Endothelial cell of umbilical vein (primary cell): Measurements from ENCODE around the gene ADH5. TPM values are rescaled to one million over a fixed set of nuclear protein-coding genes. Genes with fewer than 3 reads are reported as not detected.

ENCODE experiments used
- BruUV-seq: library from RNA; stranded (reverse); fragments of 400-500 nt; replicated peaks from 2 replicates; lab custom pipeline; 2021; lab: Mats Ljungman, UMichigan
- CTCF ChIA-PET: fragments of 300-600, 350-600 bp; sonication (Branson Sonifier 250); formaldehyde crosslinking; loops from one replicate; lab custom pipeline; 2021; ENCODE audit warnings: antibody characterized with exemption, inconsistent platforms; lab: Charles Lee
- POLR2A ChIA-PET: fragments of 300-600, 350-600 bp; sonication (Branson Sonifier 250); formaldehyde crosslinking; loops from one replicate; lab custom pipeline; 2021; ENCODE audit warnings: antibody characterized with exemption, inconsistent platforms; lab: Charles Lee
- DNase-seq: peaks from one replicate; pipeline ENCODE4 v3.0.0-alpha.2; 2011; ENCODE audit warnings: low read depth, low spot score
- FAIRE-seq: peaks from 2 replicates; lab custom pipeline; 2011; peaks lifted over from hg19 to GRCh38; lab: Jason Lieb, UNC
- H2AFZ ChIP-seq: 2 replicates; pipeline ENCODE4 v1.6.0; 2012; ENCODE audit warnings: low read depth, low read length, control low read depth, inconsistent platforms
- H3K27ac ChIP-seq: 2 replicates; pipeline ENCODE4 v1.5.1; 2011; ENCODE audit warnings: low read depth, mild to moderate bottlenecking, control low read depth, low read length, moderate library complexity; ENCODE audit not compliant: insufficient read depth
- H3K27me3 ChIP-seq, 2 experiments: 2 replicates each; pipeline versions ENCODE4 v1.6.0 to v1.6.1; 2011; ENCODE audit warnings: low read length in 2 of 2, mixed read lengths in 1 of 2; ENCODE audit not compliant: control insufficient read depth in 2 of 2, insufficient read depth in 2 of 2
- H3K36me3 ChIP-seq, 2 experiments: 2 replicates in 1 of 2; 3 replicates in 1 of 2; pipeline ENCODE4 v1.5.1; 2011; ENCODE audit warnings: low read length in 2 of 2, mild to moderate bottlenecking in 1 of 2, moderate library complexity in 1 of 2; ENCODE audit not compliant: control insufficient read depth in 2 of 2, insufficient read depth in 2 of 2; ENCODE audit errors: extremely low read depth in 1 of 2
- H3K4me1 ChIP-seq: 3 replicates; pipeline ENCODE4 v1.5.1; 2011; ENCODE audit warnings: mild to moderate bottlenecking, low read length; ENCODE audit not compliant: control insufficient read depth, insufficient read depth; ENCODE audit errors: extremely low read depth
- H3K4me2 ChIP-seq: 2 replicates; pipeline ENCODE4 v1.6.1; 2011; ENCODE audit warnings: low read length, control low read depth, mixed read lengths; ENCODE audit not compliant: insufficient read depth
- H3K4me3 ChIP-seq, 3 experiments: fragments of 200-600 bp in 1 of 3; sonication (generic), shearing (Covaris generic) in 1 of 3; replicated peaks in 1 of 3; 2 replicates each; pipeline ENCODE4 v1.5.1; 2011 to 2016; ENCODE audit warnings: control low read depth in 3 of 3, low read length in 3 of 3, mild to moderate bottlenecking in 2 of 3, inconsistent platforms in 1 of 3, low read depth in 1 of 3, moderate library complexity in 1 of 3; ENCODE audit not compliant: insufficient read depth in 1 of 3
- H3K79me2 ChIP-seq: 2 replicates; pipeline ENCODE4 v1.6.0; 2012; ENCODE audit warnings: low read length, inconsistent platforms; ENCODE audit not compliant: control insufficient read depth, insufficient read depth
- H3K9ac ChIP-seq: replicated peaks from 2 replicates; pipeline ENCODE3; 2011; ENCODE audit warnings: low read length, control low read depth; ENCODE audit not compliant: insufficient read depth; ENCODE audit errors: extremely low read depth
- H3K9me1 ChIP-seq: replicated peaks from 3 replicates; pipeline ENCODE4 v1.6.0; 2011; ENCODE audit warnings: mild to moderate bottlenecking, low read length; ENCODE audit not compliant: control insufficient read depth, insufficient read depth; ENCODE audit errors: extremely low read depth
- H3K9me3 ChIP-seq: replicated peaks from 2 replicates; pipeline ENCODE4 v1.5.1; 2012; ENCODE audit warnings: low read length, inconsistent platforms; ENCODE audit not compliant: control insufficient read depth, insufficient read depth
- H4K20me1 ChIP-seq: replicated peaks from 2 replicates; pipeline ENCODE3; 2011; ENCODE audit warnings: mild to moderate bottlenecking, low read length; ENCODE audit not compliant: control insufficient read depth, insufficient read depth; ENCODE audit errors: extremely low read depth
- CTCF ChIP-seq, 2 donors: IDR thresholded peaks; 1 replicate in 1 of 2; 2 replicates in 1 of 2; pipeline ENCODE4 v1.5.1; 2011; ENCODE audit warnings: low read length in 2 of 2, mild to moderate bottlenecking in 2 of 2, moderate library complexity in 2 of 2, control low read depth in 1 of 2, inconsistent platforms in 1 of 2, low read depth in 1 of 2; ENCODE audit not compliant: insufficient read depth in 1 of 2; ENCODE audit errors: extremely low read depth in 1 of 2
- EZH2 ChIP-seq: IDR thresholded peaks from 2 replicates; pipeline ENCODE4 v1.6.1; 2012; ENCODE audit warnings: borderline replicate concordance, low read depth, mild to moderate bottlenecking, moderate library complexity, low read length, inconsistent platforms; ENCODE audit not compliant: severe bottlenecking
- FOS ChIP-seq: IDR thresholded peaks from 2 replicates; pipeline ENCODE4 v1.6.1; 2011; ENCODE audit warnings: mild to moderate bottlenecking, low read length, moderate library complexity, borderline replicate concordance; ENCODE audit not compliant: insufficient read depth
- GATA2 ChIP-seq: IDR thresholded peaks from 2 replicates; pipeline ENCODE4 v1.7.0; 2011; ENCODE audit warnings: low read depth, mild to moderate bottlenecking, moderate library complexity, mixed read lengths, low read length; ENCODE audit not compliant: insufficient read length, insufficient read depth
- JUN ChIP-seq: IDR thresholded peaks from 2 replicates; pipeline ENCODE4 v1.6.1; 2011; ENCODE audit warnings: borderline replicate concordance, low read depth; ENCODE audit not compliant: insufficient read length, insufficient read depth
- MAX ChIP-seq: IDR thresholded peaks from 2 replicates; pipeline ENCODE4 v1.6.1; 2011; ENCODE audit not compliant: insufficient read depth, insufficient read length
- MYC ChIP-seq: IDR thresholded peaks from one replicate; pipeline ENCODE4 v1.6.1; 2011; ENCODE audit warnings: mild to moderate bottlenecking, low read depth, low read length
- POLR2A ChIP-seq: IDR thresholded peaks from 2 replicates; pipeline ENCODE4 v1.6.1; 2012; ENCODE audit warnings: low read depth, mild to moderate bottlenecking, control low read depth, low read length
- POLR2AphosphoS5 ChIP-seq: IDR thresholded peaks from 2 replicates; pipeline ENCODE4 v1.6.1; 2012; ENCODE audit warnings: low read depth, mild to moderate bottlenecking, control low read depth, low read length, moderate library complexity; ENCODE audit not compliant: insufficient read depth
- dilution Hi-C: fragments of 300-500 bp; cut with MboI; formaldehyde crosslinking; loops from one replicate; pipeline ENCODE4 v1.15.0; 2019; ENCODE audit warnings: low sequenced_read_pairs; ENCODE audit not compliant: extremely low pct_ligation_motif_present
- intact Hi-C: fragments of 100-400 bp; cut with micrococcal nuclease; formaldehyde crosslinking; loops from one replicate; pipeline ENCODE4 v1.10.0; 2022
- polyA plus RNA-seq, 4 experiments: library from polyadenylated mRNA; depleted of rRNA in 3 of 4; stranded (reverse) in 3 of 4; unstranded in 1 of 4; fragments of >200 nt; gene quantifications; 2 replicates each; pipeline versions ENCODE4 v1.2.1 to v1.2.3, GENCODE V29; 2011 to 2012; ENCODE audit warnings: missing spikeins in 1 of 4
- total RNA-seq: library from RNA; stranded (reverse); gene quantifications from 2 replicates; pipeline ENCODE4 v1.2.3, GENCODE V29; 2021

Gene ADH5
- total and polyA plus RNA-seq, 2 donors (not counting 3 experiments of a cell fraction or from before 2014, with no cell fraction given): 89.2 to 101 TPM

GRCh38 chr4:99134586-99134985 lies 46.0 kb upstream of the ADH5 start:
- CTCF ChIA-PET: no interaction called here
- H3K9ac ChIP-seq: no peak overlapping the region
- intact Hi-C loops: no loop called here
- no peaks in the 10 kb centered on the region for H3K36me3 ChIP-seq
- H3K4me2 ChIP-seq: no peak overlapping the region
- no peaks in the 10 kb centered on the region for H3K27me3 ChIP-seq
- H3K9me1 ChIP-seq: peaks cover 3% of the 10 kb centered on the region
- dilution Hi-C loops: no loop called here
- no TSS peak for BruUV-seq
- H3K79me2 ChIP-seq: no peaks in the 10 kb centered on the region
- H2AFZ ChIP-seq: no peak overlapping the region
- no peaks in the 10 kb centered on the region for H4K20me1 ChIP-seq
- no peak for FAIRE-seq
- DNase-seq: no peak
- TF ChIP-seq POLR2A (no peak), MAX (no peak), POLR2AphosphoS5 (no peak), CTCF (IDR thresholded peaks at IDR 0.05; ENCODE audit: extremely low read depth in 1 of 2, insufficient read depth in 1 of 2, low read depth in 1 of 2, low read length in 2 of 2) (no peak), EZH2 (no peak), MYC (no peak), FOS (no peak), GATA2 (no peak), JUN (no peak)
- H3K27ac ChIP-seq: no peak overlapping the region
- POLR2A ChIA-PET: no interaction called here
- no peaks in the 10 kb centered on the region for H3K4me1 ChIP-seq
- H3K9me3 ChIP-seq: no peaks in the 10 kb centered on the region
- H3K4me3 ChIP-seq: no peak overlapping the region
